ENCODE results near the gene FEM1C.

The FEM1C gene

GRCh38 chr5:115472271-115473025 is 72.1 kb downstream of the FEM1C start:
- DNase-seq = no peak

GRCh38 chr5:115471345-115472063 is 73.1 kb downstream of the FEM1C start:
- no peak for DNase-seq

- DNase-seq = no peak
Observed at GRCh38 chr5:115470921-115471320, 73.7 kb downstream of the FEM1C start.

Measured in amniotic stem cell (primary cell).